ENCODE measurements around the gene NAALADL2.
A peak's percentile ranks its signal among the peaks of the same experiment; 100 is the strongest.

Gene NAALADL2

DNA sequence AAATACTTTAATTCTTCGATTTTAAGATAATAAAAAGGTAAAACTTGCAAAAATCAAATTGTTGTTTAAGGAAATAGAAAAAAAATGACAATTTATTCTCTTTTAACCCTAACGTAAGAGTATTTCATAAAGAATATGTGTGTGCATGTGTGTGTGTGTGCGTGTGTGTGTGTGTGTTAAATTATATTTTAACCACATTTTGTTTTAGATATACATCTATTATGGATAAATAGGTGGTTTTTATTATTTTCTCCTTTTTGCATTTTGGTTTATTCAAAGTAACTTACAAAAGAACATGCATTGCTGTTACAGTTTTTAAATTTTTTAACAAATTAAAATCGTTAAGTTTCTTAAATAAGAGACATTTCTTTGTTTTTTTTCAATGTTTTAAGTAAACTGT lies 414.4 kb downstream of the NAALADL2 start:
- no peak for DNase-seq

DNA sequence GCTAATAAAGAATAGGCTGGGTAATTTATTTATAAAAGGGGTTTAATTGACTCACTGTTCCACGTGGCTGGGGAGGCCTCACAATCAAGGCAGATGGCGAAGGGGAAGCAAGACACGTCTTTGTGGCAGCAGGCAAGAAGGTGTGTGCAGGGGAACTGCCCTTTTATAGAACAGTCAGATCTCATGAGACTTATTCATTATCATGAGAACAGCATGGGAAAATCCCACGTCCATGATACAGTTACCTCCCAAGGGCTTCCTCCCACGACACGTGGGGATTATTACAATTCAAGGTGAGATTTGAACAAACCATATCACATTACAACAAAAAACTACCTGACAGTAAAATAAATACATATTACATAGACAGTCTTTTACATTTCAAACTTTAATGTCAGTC lies 414.9 kb downstream of the NAALADL2 start:
- DNase-seq: no peak

DNA sequence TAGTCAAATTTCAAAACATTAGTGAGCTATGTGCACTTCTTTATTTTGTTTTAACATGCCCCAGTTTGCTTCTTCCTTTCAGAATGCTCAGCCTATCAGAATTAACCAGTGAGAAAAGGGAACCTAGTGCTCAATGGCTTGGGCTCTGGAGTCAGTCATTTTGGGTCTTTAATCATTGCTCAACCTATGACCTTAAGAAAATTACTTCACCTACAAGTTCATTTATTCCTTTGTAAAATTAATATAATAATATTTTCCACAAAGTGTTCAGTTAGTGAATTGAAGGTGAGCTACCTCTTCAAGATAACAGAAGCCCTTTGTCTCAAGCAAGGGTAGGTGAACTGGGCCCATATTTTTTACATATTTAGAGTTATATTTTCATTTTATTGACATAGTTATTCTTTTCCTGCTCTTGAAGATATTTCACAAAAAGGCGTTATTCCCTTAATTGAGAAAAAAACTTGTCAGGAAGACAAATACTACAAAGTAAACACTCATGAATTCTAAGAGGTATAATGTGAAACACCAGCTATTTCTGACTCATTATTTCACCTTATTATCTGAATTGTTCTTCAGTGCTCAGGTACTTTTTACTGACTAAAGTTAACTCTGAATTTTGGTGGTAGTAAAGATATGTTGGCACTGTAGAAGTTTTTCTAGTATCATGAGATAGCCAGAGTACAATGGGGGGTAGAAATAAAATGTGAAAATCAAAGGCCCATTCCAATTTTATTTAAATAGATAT lies 415.5 kb downstream of the NAALADL2 start:
- no peak for DNase-seq

DNA sequence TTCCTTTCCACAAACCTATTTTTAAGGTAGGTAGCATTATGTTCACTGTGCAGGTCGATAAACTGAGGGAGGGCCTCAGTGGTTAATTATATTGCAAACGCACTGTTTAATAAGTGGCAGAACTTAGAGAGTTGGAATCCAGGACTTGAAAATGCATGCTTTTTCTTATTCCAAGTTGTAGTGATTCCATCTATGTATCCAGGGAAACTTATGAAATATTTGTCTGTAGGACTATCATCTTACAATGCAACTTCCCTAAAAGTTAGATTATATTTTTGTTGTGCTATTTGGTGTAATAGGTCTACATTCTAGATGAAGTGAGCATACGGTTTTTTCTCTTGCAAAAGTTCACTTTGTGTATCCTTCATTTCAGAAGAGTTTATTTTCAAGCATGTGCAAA lies 419.5 kb downstream of the NAALADL2 start:
- no peak for DNase-seq

DNA sequence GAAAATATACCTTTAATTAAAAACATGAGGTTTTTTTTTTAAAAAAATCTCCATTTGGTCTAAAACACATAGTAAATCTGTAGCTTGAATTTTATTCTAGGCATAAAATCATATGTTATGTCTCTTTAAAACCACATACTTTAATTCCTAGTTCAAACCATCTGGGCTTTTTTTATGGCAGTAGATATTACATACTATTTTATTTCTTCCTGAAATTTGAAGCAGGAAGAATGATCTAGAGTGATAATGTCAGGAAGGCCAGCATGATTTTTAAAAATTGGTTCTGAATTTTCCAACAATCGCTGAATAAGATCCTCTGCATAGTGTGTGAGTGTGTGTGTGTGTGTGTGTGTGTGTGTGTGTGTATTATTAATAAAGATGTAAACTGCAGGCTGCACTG lies 420.3 kb downstream of the NAALADL2 start:
- no peak for DNase-seq

DNA sequence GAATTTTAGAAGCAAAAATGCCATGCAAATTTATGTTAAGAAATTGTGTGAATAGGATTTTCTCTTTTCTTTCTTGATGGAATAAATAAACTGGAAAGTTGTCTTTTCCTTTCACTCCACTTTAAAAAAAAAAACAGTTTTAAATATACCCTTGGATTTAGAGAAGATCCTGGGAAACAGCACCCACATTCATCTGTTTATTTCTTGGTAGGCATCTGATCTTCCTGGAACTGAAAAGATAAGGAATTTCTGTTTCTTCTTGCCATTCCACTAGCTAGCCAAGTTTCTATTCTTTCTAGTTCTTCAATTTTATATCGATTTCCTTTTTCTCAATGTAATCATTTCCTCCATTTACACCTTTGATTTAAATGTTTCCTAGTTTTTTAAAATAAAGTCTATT lies 420.8 kb downstream of the NAALADL2 start:
- no peak for DNase-seq

DNA sequence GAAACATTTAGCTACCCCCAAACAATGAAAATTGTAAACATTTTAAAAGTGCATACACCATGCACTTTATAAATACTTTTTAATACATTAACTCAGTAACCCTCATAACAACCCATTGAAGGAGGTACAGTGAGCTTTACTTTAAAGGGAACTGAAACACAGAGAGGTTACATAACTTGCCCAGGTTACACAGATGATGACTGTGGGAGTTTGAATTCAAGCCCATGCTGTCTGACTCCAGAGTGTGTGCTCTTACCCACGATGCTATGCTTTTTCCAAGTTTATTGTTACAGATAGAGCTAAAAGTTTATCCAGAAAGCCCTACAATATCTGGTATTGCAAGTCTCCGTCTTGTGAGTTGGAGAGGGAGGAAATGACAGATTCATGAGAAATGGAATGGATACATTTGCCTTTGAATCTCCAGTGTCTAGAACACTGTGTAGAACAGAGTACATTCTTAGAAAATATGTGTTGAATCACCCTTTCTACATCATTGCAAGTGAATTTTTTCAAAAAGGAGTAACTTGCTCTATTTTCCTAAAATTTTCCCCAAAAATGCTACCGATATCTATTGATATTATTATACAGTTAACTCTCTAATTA lies 428.3 kb downstream of the NAALADL2 start:
- DNase-seq: no peak

DNA sequence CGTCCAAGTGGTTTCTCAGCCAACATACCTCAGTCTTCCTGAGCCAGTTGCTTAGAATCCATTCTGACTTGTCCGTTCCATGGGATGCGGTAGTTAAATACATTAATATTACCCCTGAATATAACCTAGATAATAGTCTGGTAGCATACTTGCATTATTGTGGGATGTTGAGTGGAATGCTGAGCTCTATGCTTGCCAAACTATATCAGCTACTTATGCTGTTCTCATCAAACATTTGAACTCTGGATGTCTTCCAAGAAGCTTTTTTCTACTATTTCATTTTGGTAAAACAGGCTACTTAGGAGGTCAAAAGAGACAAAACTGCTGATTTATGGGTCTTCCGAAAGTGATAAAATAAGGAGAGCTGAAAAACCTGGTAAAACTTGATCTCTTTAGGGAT lies 429.5 kb downstream of the NAALADL2 start:
- no peak for DNase-seq

DNA sequence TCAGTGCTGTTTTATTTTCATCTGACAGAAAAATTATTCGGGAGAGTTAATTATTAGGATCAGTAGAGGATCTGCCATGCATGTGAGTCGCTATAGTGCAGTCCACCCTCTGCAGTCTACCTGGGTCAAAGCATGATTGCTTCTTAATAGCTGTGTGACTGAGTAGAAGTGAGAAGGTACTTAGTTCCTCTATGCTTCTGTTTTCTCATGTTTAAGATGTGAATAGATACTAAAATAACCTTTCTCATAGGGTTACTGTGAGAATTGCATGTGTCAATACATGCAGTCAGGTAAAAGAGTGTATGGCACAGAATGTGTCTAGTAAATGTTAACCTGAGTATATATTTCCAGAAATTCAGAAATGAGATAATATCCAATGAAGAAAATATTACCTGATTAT lies 435.7 kb downstream of the NAALADL2 start:
- DNase-seq: no peak

DNA sequence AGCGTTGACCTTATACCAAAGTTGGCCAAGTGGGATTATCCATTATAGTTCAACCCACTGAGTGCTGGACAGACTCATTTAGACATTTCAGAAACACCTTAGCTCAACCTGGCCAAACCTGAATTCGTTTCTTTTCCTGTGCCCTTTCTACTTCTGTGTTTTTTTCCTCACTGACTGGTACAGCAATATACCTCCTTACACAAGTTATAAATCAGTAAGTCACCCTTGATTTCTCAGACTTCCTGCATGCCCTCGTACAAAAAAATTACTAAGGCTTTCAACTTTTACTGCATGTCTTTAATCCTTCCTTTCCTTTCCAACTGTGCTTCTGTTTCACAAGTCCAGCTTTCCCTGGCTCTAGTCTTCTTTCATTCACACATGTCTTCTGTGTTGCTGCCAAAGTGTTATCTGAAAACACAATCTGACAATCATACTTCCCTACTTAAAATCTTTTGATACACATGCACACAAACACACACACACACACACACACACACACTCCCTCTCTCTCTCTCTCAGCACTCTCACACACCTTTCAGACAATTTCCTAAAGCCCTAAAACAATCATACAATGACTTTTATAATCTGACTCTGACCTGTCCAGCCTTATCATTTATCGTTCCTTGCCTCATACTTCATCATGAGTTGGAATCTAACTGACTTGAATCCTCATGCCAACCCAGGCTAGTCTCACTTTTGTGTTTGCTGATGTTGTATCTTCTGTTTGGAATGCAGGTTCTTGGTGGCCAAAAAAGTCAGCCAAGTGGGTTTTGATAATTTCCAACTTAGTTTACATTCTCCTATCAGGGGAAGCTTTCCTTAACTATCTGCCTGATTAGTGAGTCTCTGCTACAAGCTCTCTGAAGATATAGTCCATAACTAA lies 436.4 kb downstream of the NAALADL2 start:
- DNase-seq: no peak

DNA sequence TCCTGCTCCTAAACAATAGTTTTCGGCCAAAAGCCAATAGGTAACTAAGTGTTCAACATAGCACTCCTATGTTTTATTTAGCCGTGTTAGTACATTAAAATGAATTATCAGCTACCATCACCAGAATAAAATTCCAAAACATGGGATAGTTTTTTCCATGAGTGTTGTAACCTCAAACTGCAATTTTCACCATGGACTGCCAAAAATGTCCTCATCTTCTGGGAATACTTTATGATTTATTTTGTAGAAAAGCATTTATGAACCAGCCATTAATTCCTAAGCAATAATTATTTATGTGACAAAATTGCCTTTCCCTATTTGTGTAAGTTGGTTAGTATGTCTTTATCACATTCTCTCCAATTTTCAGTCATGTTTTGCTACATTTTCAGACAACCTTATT lies 438.1 kb downstream of the NAALADL2 start:
- no peak for DNase-seq

DNA sequence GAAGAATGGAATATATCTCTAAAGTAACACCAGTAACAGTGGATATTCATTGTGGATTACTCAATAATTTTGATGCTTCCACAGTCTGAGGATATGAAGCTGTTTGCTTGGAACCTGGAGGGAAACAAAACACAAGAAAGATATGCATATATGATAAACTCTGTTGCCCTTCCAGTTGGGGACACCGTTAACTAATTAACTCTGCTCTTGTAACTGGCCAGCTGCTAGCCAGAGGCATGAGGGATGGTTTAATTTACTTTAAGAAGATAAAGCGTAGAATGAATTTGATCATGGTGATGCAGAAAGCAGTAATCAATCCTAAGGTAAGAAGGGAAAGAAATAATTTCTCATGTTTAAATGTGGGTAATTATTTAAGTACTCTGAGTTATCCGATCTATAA lies 442.6 kb downstream of the NAALADL2 start:
- no peak for DNase-seq

DNA sequence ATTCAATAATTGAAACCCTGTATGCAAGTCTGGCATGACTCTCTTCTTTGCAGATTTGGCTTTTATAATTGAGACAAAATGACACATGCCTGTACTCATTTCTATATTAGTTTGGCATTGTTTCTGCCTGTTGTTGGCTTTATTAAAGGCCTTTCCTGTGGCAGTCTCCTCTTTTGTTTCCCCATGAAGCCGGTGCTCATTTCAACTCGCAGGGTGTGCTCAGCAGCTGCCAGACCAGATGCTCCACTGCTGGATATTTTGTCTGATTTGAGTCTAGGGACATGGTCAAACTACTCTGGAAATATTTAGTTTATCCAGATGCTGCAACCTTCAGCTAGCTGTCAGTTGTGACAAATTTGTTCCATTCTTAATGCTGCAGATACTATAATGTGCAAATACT lies 445.3 kb downstream of the NAALADL2 start:
- DNase-seq: peak; percentile 59

DNA sequence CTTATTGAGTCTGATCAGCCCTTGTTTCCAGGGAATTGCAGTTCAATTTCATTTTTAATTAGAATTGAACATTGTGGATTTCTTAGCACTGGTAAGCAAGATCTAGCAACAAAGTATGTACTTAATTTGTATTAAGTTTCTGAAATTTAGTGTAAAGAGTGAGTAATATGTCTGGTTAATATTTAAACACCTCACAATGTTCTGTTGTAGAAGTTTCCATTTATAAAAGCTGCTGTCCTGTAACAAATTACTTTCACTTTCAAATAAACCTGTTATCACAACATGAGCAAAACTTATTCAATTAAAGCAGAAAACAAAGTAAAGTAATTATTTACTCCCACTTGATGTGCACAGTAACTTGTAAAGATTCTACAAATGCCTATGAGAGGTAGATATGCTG lies 448.5 kb downstream of the NAALADL2 start:
- DNase-seq: no peak

DNA sequence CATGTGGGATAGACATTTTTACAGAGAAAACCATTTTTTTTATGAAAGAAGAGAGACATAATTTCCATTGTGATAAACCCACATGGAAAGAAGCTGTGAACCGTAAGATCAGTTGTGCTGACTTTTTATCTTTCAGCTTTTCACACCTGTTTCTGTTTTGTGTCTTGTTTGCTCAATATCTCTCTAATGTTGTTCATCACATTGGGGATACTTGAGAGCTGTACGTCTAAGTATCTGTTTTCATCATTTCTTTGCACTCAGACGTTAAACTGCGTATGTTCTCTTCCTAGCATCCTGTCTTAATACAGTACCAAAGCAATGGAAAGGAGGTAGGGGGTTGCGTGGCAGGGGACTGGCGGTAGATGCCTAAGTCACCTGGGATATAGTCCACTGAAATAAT lies 449.0 kb downstream of the NAALADL2 start:
- DNase-seq: no peak

DNA sequence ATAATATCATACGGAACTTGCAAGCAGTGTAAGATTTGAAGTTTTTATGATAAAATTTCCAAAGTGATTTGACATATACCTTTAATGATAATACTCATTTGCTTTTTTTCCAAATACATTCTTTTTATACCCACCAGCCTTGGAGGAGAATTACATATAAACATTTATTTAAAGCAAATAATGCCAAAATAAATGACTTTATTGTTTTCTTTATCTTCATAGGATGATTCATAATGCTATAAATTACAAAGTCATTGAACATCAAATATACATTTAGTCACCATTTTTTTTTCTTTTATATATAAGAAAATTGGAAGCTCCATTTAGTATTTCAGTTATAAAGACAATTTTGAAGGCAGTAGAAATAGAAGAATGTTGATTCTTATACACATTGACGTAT lies 450.9 kb downstream of the NAALADL2 start:
- DNase-seq: no peak

DNA sequence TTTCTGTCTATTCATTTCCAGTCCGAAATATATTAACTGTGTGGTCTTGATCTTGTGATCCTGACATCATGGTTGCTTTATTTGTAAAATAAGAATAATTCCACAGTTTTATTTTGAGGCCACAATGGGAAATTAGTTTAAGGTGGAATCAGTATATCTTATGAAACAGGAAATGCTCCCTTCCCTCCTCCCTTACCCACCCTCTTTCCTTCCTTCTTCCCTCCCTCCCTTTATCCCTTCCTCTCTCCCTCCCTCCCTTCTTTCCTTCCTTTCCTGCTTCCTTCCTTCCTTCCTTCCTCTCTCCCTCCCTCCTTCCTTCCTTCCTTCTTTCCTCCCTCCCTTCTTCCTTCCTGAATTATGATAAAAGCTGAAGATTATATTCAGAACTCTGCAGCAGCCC lies 452.3 kb downstream of the NAALADL2 start:
- DNase-seq: no peak

DNA sequence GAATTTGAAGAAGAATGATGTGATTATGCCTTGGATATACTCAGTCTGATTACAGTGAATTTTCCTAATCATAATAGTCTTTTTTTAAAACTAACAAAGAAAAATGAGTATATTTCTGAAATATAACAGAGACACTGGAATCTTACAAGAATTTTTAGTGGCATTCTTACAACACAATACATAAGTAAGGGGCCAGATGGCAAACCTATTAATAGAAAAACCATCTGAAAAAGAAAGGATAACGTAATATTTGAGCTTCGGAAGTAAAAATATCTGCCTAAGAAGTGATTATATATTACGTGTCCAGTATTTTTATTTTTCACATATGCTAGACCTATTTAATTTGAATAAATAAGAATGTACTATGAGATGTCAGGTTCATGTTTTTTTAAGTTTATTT lies 452.8 kb downstream of the NAALADL2 start:
- no peak for DNase-seq

DNA sequence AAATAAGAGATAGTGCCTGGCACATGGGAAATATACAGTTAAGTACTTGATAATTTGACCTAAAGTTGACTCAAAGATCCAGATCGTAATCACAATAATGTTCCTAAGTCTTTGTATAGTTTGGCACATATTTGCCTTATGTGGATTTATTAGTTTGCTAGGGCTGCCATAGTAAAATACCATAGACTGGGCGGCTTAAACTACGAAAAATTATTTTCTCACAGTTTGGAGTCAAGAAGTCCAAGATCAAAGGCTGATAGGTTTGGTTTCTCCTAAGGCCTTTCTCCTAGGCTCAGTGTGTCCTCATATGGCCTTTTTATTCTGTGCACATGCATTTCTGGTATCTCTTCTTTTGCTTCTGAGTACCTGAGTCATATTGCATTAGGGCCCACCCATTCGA lies 453.7 kb downstream of the NAALADL2 start:
- DNase-seq: no peak

DNA sequence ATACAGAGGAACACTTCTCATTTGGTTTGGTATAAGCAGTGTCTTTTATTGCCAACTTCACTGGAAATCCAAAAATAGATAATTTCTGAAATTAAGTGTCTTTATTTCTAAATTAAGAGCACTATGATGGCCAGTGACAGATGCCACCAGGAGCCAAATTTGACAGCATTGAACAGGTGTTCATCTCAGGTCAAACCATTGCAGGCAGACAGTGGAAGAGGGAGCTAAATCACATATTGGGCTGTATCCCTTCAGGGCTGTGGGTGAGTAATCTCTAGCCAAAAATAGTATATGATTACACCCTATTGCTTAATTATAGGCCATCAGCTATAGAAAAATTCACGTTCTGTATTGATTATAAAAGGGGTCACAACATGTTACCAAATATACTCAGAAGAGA lies 457.7 kb downstream of the NAALADL2 start:
- no peak for DNase-seq

DNA sequence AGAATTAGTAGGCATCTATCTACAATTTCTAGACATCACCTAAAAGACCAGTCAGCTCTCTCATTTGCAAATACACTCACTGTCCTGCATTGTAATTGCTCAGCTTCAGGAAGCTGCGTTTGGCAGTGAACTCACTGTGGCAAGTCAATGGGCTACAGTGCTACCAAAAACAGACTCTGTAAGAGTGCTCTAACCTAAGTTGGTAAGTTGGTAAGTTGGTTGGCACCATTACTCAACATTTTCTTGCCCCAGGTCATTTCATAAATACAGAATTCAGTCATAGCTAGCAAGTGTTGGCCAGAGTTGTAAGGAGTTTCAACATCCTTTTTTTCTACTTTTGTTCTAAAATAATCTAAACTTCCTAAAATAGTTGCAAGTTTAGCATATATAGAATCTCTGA lies 466.3 kb downstream of the NAALADL2 start:
- no peak for DNase-seq

DNA sequence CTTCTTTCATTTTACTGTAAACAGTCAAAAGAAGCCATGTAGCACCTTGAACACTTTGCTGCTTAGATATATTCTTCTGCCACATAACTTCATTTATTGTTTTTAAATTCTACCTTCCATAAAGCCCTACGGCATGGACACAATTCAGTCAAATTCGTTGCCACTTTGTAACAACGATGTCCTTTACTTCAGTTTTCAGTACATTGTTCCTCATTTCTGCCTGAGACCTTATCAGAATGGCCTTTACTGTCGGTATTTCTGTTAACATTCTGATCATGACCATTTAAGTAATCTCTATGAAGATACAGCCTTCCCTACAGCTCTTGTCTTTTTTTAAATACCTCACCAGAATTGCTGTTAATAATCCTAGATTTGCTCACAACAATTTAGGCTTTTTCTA lies 466.9 kb downstream of the NAALADL2 start:
- no peak for DNase-seq

DNA sequence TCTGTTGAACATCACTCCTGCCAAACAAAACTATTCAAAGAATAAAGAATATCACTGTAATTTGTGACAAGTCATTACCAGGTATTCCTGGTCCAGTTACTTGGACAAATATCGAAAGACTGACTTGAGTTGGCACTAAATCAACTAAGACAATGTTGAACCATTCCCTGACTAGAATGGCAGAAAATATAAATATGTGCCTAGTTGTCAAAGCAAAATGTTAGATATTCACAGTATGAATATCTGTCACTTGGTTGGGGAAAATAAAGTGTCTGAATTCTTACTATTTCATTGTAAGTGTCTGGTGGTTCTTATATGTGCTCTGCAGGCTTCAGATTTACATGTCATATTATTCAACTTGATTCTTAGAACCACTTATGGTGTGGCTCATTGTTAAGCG lies 470.2 kb downstream of the NAALADL2 start:
- DNase-seq: no peak

DNA sequence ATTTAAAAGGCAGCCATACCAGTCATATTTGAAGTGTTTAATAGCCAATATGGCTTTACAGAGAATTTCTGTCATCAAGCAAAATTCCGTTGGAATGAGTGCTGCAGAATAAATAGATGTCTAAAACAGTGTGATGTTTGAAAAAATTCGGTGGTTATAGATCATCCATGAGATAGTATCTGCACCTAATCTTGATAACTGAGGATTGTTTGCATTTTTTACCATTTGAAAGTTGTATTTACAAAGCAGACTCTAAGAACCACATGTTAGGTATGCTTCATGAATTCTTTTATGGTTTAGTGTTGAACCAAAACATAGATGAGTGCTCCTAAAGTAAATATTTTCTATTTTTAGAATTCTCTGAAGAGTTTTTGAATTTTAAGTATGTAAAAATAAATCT lies 476.1 kb downstream of the NAALADL2 start:
- DNase-seq: no peak

Measured in NCI-H1694 treated with DMSO at 0.1 percent for 48 hours (cell line).